Fibroblast of skin of left biceps (primary cell): ENCODE measurements around the gene C2CD2.
A peak's percentile ranks its signal among the peaks of the same experiment; 100 is the strongest.

Experiments
- DNase-seq, 2 experiments: peaks; one replicate each; pipeline ENCODE4 v3.0.0-alpha.2; 2013; ENCODE audit warnings: low read depth in 2 of 2

The C2CD2 gene

DNA sequence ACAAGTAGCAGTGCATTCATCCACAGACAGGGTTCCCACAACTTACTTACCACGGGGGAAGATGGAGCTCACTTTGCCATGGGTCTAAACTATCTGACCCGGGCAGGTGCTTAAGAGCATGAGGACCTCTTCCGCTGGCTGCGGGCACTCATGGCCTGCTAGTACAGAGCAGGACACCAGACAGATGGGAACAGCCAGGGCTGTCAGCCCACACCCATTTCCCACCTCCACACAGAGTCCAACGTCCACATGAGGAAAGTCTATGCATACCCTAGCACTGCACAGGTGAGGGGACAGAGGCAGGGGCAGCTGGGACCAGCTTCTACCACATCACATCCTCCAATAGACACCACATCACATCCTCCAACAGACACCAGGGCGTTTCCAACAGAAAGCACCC is 38.9 kb downstream of the C2CD2 start:
- no peak for DNase-seq

DNA sequence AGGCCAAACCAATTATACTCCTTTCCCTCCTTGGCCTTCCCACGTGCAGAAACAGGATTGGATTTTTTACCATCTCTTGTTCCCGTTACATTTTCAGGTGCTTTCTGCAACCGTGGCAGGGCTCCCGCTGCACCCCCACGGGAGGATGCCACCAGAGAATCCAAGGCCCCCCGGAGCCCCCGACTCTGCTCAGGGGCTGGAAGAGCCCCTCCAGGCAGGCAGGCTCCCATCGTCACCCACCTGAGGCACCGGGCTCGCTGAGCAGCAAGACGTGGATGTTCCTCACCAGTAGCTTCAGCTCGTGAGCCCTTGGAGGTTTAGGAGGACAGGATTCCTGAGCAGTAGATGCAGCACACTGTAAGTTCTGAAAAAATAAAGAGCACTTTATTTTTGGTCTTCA is 39.5 kb downstream of the C2CD2 start:
- DNase-seq, result no peak

DNA sequence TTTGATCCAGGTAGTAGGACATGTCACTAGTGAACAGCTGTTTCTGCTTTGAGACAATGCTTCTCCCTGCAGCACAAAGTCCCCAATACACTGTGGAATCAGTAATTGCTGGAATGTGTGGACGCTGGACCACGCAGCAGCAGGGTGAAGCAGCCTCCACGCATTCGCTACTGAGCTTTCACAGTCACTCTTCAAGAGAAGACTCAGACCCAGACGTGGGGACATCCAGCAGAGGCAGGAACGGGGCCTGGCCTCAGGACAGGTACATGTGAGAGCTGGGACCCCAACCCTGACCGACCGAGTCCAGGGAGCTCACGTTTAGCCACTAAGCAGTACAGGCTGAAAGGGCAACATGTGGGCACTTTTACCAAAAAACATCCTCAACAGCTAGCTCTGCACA is 40.6 kb downstream of the C2CD2 start:
- no peak for DNase-seq

DNA sequence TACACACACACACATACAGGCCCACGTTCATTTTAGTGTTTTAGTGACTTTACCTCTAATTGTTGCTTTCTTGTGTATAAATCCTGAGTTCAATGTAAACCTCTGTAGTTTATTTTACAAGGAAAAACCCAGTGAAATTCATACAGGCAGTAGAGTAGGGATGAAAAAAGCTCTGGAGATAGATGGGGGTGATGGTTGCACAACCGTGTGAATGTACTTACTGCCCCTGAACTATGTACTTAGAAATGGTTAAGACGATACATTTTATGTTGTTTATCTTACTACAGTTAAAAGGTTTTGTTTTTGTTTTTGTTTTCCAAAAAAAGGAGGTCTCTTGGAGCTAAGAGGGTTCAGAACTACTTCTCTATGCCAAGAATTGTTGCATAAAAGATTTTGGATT is 45.0 kb downstream of the C2CD2 start:
- DNase-seq, result no peak

DNA sequence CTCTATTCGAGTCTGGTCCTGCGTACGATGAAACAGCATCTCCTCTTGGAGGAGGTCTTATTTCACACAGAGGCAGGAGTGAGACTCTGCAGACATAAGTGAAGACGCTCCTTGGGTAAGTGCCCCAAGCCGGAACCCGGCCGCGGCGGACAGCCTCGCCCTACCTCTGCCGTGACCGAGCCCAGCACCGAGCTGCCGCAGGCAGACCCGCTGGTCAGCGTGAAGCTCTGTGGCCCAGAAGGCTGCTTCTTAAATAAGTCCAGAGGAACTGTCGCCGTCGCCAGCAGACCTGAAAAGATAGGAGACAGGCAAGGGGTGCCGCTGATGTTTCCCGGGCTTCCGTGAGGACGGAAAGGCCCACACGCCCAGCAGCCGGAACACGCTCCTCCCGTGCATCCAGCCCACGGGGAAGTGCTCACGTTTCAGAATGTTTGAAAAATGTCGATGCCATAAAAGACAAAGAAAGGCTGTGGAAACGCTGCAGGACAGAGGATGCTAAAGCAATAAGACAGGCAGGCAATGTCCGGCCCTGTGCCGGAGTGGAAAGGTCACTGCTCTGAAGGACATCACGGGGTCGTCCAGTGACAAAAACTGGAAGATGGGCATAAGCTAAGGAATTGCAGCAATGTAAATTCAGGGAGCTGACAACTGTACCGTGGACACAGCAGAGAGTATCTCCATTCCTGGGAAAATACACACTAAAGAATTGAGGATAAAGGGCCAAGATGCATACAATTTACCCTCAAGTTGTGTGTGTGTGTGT is 46.1 kb downstream of the C2CD2 start:
- DNase-seq, result no peak

DNA sequence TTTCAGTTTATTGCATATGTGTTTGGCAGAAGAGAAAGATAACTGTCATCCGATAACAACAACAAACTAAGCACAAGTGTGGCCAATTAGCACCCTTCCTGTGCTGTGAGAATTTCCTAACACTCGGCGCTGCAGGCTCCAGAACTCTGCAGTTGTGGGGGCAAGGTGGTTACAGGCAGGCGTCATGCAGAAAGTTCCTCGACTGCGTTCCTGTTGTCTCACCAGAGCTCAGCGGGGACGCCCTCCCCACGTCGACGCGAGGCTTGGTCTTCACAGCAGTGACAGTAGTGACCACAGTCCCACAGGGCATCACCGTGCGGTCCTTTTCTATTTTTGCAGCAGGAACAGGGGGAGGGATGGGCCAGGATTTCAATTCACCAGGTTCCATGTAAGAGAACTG is 47.0 kb downstream of the C2CD2 start:
- no peak for DNase-seq

DNA sequence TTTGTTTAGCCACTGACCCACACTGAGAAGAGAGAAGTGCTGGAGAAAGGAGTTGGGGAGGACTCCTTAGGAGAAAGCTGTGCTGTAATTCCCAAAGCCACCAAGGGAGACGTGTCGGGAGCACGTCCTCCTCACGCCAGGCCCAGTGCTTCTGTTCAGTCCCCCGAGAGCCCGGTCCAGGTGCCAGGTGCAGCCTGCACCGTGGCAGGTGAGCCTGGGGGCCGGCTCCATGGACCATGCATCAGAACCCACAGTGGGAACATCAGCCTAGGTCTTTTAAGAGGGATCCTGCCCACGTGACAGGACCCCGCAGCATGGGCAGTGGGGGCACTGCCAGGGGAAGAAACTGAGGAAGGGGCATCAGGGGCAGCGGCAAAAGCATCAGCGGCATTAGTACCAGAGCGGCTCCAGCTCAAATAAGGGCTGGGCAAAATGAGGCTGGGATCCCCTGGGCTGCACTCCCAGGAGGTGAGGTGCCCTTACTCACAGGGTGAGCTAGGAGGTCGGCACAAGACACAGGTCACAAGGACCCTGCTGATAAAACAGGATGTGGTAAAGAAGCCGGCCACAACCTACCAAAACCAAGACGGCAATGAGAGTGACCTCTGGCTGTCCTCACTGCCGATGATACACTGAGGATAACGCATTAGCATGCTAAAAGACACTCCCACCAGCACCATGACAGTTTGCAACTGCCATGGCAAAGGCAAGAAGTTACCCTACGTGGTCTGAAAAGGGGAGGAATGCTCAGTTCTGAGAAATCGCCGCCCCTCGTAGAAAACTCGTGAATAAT is 50.1 kb downstream of the C2CD2 start:
- no peak for DNase-seq

DNA sequence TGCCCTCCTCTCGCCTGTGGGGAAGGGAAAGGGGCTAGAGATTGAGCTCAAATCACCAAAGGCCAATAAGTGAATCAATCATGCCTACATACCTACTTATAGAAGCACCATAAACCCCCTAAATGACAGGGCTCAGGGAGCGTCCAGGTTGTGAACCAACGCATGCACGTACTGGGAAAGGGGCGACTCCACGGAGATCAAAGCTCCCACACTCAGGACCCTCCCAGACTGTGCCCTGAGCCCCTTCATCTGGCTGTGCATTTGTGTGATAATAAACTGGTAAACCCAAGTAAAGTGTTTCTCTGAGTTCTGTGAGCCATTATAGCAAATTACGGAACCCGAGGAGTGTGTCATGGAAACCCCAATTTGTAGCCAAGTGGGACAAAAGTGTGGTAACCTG is 50.9 kb downstream of the C2CD2 start:
- no peak for DNase-seq

DNA sequence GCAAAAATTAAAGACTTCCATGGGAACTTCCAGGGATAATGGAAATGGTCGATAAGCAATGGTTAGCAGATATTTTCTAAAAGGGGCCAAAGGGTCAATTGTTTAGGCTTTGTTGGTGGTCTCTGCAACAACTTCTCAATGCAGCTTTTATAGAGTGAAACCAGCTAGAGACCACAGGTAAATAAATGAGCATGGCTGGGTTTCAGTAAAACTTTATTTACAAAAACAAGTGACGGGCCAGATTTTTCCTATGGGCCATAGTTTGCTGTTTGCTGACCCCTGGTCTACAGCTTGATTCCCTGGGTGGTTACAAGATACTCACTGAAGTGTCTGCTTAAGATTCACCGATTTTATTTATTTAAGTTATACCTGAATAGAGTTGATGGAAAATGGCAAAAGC is 52.0 kb downstream of the C2CD2 start:
- no peak for DNase-seq

DNA sequence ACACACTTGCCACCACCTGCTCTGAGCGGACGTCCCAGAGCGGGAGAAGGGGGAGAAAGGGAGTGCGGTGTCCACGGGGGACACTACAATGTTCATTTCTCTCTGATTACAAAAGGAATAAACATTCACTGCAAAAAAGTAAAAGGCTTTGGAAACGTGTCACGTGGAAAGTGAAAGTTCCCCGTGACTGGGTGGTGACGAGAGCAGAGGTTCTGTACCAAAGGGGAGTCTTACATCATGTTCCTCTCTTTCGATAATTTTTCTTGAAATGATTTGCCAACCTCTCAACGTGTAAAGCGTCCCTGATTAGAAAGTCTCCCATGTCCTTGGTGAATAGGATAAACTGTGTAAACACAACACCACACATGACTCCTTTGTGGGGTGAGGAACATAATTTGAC is 52.7 kb downstream of the C2CD2 start:
- no peak for DNase-seq

DNA sequence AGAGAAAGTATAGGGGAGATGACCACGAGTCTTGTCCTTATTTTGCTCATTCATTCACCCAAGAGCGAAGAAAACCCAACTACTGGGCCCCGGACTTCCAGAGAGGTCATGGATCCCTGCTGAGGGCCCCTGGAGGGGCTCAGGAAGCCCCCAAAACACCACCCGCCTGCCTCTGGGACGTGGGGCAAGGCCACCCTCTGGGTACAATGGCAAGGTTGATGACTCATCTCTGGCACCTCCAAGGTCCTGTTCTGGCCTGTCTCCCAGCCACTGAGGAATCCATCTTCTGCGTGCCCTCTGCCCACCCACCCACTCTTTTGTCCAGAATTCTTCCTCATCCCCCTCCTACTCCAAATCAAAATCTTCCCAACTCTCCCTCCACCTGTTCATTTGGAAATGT is 53.4 kb downstream of the C2CD2 start:
- no peak for DNase-seq

DNA sequence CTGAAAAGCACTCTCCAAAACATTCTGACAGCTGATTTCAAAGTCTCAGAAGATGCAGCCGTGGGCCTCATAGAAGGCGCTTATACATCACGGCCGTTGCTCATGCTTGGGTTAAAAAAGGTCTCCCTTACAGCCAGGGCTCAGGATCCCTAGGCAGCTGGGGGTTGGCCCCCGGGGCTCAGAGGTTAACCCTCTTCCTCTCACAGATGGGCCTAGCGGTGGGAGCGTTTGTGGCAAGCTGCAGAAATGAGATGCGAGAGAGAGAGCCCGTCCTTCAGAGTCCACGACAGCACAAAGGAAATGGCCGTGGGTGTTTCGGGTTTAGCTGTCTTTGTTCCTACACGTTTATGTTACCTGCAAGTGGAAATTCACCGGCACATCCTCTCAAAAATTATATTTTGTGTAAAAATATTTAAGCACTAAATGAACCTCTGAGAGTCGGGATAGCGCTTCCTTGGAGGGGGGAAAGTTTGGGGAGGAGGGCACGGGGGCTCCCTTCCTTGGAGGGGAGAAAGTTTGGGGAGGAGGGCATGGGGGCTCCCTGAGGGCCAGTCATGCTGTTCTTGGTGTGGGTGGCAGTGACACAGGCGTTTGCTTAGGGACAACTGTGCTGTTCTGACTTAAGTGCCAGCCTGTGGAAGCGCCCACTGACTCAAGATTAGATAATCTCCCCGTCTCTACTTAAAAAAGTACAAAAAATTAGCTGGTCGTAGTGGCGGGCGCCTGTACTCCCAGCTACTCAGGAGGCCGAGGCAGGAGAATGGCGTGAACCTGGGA is 54.2 kb downstream of the C2CD2 start:
- DNase-seq, result no peak

DNA sequence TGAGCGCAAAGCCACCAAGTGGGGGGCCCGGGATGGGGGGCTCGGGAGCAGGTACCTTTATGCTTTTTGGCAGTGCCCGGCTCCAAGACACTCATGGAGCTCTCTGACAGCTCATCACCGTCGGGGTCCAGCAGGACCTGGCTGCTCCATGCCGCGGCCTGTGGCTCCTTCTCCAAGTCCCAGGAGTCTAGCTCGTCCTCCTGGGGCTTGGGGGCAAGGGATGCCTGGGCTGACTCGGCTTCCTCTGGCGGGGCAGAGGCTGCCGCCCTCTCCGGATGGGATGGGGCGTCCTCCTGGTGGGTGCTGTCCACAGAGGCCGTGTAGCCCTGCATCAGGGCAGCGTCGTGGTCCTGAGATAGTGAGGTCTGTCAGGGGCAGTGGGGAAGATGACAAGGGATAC is 54.8 kb downstream of the C2CD2 start:
- no peak for DNase-seq

DNA sequence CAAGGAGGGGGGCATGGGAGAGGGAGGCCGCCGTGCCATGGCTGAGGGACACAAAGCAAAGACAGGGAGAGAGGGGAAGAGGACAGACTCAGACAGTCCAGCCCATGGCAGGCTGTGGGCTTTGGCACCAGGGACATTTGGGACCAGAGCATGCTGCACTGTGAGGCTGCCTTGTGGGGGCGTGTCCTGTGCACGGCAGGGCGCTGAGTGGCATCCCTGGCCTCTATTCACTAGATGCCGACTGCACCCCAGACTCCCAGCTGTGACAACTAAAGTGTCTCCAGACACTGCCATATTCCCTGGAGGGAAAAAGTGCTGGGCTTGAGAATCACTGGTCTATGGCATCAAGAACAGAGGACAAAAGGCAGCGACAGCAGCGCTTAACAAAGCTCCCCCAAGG is 56.1 kb downstream of the C2CD2 start:
- no peak for DNase-seq

DNA sequence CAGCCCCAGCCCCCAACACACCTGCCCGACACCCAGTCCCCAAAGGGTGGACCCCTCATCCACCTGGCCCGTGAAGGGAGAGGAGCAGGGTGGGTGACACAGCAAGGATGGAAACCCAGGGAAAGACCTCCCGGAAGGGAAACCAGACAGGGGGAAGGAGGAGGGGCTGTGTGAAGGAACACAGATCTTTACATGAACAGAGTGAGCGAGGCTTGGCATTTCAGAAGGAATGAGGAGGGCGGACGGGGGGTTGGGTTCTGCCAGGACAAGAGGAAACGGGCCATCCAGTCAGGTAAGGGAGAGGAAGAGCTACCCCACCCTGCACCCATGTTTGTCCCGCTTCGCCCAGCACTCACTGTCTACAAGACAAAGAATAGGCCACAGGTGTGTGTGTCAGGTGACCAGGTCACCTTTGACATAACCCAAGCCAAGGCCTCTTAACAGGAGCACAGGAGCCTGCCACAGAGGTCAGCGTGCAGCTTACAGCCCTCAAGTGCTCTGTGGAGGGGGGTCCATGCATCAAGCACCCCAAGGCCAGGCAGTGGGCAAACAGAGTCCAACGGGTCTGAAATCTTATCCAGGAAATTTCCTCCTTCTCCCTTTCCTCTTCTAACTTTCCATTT is 56.7 kb downstream of the C2CD2 start:
- DNase-seq, result no peak

DNA sequence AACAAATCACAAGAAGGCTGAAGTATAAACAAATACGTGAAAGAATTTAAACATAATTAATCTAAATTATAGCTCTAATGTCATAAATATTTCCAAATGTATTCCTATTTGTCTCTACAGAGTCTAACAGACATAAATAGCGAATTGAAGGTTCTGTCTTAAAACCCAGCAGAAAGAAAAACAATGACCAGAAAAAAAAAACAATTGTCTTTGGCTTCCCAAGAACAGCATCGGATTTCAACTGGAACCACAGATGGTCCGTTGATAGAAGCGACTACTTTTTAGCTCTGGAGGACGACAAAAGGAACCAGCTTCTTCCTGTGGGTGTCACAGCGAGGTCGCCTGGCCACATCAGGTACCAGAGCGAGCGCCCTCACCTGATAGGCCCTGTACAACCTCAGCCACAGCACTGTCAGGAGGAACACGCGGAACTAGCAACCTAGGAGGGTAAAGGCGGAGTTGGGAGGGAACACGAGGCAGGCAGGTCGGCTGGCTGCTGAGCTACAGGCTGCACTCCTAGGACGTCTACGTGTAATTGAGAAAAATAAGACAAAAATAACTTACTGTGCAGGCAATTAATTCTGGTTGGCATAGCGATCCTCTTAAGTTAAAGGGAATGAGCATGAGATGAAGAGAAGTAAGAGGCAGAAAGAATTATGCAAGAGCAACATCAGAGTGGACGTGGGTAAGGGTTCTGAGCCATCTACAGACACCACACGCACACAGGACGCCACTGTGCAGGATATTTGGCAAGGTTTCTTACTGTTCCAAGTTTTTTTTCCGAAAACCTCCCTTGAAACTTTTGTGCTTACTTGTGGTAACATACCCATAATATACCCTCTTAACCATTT is 58.0 kb downstream of the C2CD2 start:
- DNase-seq, result no peak

DNA sequence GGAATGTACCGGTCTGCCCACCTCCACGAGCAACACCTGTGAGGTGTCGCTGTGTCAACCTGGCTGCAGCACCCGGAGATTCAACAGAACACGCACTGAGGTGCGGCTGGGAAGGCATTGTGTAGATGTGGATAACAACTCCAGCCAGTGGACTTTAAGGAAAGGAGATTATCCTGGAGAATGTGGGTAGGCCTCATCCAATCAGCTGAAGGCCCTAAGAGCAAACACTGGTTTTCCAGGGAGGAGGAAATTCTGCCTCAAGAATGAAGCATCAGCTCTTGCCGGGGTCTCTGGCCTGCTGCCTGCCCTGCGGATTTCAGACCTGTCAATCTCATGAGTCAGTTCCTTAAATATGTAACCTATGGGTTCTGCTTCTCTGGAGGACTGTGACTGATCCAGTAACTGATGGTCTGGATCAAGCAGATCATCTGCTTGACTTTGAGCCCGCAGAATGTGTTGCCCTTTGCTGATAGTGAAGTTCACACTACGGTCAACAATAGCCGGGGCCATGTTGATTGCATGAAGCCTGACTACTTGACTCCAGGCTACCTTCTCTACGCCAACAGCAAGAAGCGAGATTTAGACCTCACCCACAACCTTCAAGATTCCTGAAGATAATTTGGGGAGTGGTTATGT is 58.8 kb downstream of the C2CD2 start:
- DNase-seq, result peak; percentile 48

DNA sequence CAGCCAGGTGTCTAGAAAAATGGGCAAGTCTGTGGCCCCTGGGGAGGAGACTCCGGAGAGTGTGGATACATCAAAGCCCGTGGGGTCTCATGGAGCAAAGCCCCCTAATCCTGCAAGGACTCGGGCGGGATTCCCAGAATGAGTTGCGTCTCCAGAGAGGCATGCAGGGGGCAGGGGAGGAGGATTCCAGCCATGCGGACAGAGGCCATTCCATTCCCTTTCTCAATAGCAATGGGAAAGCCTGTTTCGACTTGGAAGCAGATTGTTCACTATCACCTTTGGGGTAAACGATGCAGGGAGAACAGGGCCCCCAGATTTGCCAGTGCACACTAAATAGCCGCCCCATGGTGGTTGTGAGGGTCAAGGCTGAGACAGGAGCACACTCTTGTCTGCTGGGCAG is 59.3 kb downstream of the C2CD2 start:
- no peak for DNase-seq

DNA sequence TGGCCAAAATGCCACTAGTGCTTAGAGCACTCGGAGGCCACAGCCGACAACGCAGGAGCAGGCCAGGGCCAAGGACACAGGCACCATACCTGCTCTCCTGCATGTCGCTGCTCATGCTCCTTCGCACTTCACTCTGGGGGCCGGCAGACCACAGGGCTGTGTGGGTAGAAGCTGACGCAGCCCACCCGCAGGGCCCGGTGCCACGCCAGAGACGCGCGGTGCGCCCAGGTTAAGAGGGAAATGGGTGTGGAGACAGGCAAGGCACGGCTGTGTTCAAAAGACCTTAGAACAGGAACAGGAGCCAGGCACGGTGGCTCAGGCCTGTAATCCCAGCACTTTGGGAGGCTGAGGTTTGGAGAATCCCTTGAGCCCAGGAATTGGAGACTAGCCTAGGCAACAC is 61.1 kb downstream of the C2CD2 start:
- DNase-seq, result no peak

DNA sequence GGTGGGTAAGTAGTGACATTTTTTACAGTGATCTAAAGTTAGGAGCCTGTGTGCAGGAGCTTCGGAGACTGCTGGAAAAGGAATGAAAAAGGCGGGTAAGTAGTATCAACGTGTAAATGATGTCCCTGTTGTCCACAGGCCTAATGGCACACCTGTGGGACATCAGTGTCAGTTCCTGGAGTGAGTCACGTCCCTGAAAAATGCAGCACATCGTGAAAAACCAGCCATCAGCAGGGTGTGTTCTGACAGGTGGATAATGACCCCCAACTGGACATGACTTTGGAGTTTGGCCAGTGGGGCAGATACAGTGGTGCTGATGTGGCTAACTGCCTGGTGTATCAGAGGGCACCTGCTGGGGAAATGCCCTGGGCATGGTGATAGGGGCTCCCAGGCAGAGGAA is 62.7 kb downstream of the C2CD2 start:
- no peak for DNase-seq

DNA sequence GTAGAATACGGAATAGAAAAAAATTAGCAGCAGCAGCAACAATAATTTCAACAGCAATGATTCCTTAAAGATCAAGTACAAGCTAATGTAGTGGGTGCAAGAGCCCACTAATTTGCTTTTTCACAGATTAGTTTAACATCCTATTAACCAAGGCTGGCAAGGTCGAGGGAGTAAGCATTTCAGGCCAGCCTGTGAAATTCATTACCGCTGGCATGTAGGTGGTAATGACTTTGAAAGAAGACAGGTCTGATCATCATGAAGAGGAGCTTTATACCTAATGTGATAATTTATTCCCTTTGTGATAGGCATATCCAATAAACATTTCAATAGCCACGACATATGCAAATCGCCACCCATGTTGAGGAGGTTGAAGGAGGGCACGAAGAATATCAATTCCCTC is 63.5 kb downstream of the C2CD2 start:
- DNase-seq, result no peak
